ENCODE results near the gene UHMK1.
A peak's percentile ranks its signal among the peaks of the same experiment; 100 is the strongest.

Gene UHMK1

DNA sequence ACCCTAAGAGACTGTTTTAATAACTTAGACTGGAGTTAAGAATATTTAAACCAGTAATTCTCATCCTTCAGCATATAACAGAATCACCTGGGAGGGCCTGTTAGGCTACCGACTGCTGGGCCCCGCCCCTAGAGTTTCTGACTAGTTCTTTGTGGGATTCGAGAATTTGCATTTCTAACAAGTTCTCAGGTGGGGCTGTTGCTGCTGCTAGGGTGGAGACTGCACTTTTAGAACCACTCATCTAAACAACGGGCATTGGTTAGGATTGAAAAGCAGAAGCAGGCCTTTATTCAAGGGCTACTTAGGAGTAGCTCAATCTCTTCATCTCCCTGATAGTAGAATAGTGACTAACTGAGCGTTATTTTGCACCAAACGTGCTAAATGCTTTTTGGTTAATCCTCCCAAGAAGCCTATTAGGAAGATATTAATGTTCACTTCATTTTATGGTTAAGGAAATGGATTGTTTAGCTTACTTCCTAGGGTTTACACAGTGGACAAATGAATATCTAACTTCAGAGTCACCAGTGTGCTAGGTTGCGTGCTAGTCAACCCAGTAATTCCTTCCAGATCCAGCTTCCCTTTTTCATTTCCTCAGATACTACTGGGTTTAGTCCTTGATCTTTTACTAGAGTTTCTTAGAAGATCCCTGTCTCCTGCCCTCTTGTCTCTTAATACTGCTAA lies 32.8 kb downstream of the UHMK1 start:
- no peak for DNase-seq

DNA sequence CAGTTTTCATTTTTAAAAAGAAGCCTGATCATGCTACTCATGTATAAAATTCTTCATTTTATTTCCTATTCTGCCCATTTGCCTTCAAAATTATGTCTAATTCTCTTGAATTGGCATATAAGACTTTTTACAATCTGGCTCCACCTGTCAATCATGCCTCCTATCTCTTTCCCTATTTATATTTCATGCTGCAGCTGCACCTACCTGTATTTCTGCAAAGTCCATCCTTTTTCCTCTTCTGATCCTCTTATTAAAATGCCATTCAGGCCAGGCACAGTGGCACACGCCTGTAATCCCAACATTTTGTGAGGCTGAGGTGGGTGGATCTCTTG lies 33.3 kb downstream of the UHMK1 start:
- DNase-seq = no peak

GRCh38 chr1:162535501-162535900 lies 37.9 kb downstream of the UHMK1 start:
- no peak for DNase-seq

DNA sequence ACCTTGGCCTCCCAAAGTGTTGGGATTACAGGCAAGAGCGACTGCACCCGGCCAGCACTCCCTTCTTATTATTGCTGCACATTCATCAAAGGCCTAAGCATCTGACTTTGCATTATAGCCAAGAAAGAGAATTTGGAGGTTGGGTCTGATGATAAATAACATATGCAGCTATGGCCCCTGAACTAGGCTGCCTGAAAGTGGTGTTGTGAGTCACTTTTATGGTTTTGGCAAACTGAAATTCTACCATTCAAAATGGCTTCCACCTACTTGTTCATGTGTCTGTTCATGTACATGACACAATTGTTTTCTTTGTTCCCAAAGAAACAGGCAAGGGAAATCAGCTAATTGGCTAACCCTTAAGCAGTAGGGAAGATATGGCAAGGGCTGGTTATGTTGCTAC lies 38.9 kb downstream of the UHMK1 start:
- DNase-seq = no peak

DNA sequence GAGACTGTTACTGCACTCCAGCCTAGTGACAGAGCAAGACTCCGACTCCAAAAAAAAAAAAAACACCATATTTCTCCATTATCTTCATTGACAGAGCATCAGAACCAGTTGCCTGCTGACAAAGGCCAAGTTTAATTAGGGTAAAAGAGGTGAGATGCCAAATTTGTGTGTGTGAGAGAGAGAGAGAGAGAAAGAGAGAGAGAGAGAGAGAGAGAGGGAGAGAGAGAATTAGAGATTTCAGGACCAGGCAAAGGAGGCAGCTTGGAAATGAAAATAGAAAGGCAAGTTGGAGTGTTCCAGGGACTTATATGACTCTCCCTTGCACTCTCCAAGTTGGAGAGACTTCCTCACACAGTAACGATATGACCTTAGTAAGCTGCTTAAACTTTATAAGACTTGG lies 39.6 kb downstream of the UHMK1 start:
- no peak for DNase-seq

DNA sequence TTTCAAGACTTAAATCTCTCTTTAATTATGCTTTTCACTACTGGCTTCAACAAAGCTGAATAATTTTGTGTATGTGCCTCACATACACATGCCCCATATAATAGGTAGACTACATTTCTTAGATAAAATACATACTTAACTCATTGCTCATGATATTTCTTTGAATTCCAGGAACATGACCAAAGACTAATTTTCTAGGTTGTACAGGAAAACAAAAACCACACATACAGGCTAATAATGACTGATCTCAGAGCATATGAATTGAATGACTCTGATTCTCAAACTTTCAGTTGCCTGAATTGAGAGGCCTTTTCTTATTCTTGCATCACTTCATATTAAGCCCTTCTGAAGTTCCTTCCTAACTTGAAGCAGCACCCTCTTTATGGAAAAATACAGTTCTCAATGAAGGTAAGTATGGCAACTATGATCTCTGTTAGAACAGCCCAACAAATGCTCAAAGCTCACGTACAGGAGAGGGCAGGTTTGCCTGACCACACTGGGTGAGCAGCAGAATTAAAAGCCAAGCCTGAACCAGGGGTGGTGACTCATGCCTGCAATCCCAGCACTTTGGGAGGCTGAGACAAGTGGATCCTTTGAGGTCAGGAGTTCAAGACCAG lies 41.3 kb downstream of the UHMK1 start:
- no peak for DNase-seq

DNA sequence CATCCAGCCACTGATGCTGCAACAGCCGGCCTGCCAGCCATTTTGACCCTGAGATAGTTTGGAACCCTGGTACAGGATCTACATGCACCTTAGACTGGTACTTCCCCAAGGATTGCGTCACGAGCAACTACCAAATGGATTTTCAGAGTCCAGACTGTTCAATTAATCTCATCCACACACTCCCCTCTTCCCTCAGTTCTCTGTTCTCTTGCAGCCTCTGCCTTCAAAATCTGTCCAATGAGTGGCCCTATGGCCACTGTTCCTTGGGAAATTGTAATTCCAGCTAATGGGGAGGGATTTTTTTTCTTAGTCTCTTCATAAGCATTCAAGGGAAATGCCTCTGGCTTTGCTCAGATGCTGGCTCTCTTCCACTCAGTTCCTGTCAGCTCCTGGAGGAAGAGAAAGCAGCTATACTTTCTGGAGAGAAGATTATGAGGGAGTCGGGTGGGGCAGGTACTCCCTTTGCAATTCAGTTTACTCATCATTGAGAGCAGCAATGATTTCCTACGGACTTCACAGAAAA lies 44.1 kb downstream of the UHMK1 start:
- no peak for DNase-seq

- DNase-seq = no peak
Observed at GRCh38 chr1:162543228-162543627, 45.6 kb downstream of the UHMK1 start.

DNA sequence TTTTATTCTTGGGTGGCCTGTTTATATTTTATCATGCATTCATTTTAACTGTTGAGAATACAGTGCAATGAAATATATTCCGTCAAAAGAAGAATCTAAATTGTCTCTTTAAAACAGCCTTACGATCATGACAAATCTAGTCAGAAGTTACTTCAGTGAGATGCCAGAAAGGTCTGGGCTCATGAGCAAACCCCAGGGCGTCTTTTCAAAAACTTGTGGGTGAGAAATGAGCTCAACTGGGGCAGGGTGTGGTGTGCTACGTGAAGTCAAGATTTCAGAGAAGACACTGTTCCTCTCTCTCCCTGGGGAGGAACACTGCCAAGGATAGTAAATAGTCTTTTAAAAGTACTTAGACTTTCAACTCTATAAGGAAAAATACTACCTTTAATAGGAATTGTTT lies 50.6 kb downstream of the UHMK1 start:
- no peak for DNase-seq

DNA sequence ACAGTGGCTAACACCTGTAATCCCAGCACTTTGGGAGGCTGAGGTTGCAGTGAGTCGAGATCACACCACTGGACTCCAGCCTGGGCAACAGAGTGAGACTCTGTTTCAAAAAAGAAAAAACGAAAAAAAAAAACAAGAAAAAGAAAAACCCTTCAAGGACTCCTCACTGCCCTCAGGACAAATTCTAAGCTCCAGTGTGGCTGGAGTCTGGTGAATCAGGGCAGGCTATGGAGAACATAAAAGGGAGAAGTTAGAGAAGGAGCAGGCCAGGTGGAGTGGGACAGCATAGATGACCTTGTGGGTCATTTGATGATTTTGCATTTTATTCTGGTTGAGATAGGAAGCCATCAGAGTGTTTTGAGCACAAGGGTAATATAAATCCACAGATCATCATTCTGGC lies 51.4 kb downstream of the UHMK1 start:
- DNase-seq = no peak

GRCh38 chr1:162550925-162551324 lies 53.3 kb downstream of the UHMK1 start:
- DNase-seq = no peak

- no peak for DNase-seq
Observed at GRCh38 chr1:162551969-162552683, 54.5 kb downstream of the UHMK1 start.

- DNase-seq = peak; percentile 33
Observed at GRCh38 chr1:162552684-162553252, 55.1 kb downstream of the UHMK1 start.

DNA sequence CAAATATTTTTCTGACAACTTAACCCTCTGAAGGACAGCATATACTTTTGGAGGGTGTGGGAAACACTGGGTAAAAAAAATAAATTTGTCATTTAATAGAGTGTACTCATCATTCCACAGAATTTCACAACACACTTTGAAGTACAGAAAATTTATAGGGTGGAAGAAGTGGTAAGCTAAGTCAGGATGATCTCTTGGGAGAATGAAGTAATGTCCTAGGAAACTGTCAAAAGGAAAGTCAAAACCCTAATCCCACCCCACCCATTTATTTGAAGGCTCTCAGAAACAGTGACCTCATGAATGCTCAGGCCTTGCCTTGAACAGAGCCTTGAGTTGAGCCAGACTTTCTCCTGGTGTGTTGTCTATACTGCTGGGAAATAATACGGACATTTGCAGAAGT lies 56.6 kb downstream of the UHMK1 start:
- no peak for DNase-seq

DNA sequence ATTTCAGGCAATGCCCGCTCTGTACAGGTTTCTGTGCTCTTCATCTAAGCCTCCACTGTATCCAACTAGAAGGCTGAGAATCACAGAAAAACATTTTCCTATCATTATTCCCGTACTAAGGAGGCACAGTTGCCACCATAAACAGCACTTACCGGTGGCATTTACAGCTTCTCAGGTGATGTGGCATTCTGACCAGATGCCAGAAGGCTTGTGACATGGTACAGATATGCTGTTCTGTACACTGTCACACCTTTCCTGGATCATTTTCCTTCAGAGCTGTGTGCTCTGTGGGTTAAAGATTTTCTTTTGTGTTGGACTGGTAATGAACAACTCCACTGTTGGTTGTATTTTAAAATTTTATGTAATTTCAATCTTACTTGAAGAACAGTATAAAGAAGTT lies 59.9 kb downstream of the UHMK1 start:
- DNase-seq = no peak

DNA sequence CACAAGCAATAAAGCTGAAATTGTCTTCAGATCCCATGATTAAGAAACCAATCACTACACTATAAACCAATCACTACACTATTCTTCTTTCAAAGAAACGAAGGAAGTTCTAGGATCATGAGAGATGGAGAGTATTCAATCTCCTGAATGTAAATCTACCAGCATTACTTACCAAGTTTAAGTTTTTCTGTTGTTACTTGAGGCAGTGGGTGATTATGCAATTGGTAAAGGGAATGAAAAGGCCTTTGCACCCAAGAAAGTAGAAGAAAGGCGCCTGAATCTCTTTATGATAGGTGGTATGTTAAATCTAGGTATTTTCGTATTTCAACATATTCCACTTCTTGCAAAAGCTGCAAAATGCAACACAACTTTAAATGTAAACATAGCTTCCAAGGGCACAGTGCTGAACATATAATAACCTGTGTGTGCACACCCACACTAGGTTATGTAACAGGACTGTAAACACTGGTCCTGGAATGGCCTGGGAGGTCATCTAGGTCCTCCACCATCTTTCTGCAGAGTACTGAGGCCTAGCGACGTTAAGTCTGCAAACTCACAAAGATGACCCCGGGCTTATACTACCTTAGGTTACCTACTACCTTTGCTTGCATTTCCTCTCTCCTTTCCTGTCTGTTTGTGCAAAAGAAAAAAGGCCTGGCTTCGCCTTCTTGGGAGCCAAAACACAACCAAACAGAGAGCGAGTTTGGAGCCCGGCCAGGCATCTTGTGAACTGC lies 62.9 kb downstream of the UHMK1 start:
- DNase-seq = no peak

DNA sequence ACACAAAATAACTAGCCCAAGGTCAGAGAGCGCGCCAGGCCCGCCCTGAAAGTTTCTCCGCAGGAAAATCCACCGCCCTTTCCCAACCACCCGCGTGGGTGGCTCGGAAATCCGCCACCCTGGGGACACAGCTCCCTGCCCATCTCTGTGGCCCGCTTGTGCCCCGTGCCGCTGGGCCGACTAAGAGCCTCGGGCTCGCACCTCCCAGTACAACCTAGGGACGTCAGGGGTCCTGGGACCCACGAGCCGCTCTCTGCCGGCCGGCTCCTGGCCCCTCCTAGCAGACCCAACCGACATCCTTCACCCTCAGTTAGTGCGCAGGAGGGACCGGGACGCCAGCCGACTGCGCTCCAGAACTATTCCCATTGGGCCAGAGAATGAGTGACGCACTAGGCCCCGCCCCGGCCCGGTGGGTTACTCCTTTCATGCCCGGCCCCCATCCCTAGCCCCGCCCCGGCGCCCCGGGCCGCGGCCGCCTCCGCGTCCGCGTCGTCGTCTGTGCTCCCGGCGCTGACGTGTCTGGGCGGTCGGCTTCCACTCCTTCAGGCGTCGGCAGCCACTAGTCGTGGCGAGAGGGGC lies 63.5 kb downstream of the UHMK1 start:
- DNase-seq = peak; percentile 96

DNA sequence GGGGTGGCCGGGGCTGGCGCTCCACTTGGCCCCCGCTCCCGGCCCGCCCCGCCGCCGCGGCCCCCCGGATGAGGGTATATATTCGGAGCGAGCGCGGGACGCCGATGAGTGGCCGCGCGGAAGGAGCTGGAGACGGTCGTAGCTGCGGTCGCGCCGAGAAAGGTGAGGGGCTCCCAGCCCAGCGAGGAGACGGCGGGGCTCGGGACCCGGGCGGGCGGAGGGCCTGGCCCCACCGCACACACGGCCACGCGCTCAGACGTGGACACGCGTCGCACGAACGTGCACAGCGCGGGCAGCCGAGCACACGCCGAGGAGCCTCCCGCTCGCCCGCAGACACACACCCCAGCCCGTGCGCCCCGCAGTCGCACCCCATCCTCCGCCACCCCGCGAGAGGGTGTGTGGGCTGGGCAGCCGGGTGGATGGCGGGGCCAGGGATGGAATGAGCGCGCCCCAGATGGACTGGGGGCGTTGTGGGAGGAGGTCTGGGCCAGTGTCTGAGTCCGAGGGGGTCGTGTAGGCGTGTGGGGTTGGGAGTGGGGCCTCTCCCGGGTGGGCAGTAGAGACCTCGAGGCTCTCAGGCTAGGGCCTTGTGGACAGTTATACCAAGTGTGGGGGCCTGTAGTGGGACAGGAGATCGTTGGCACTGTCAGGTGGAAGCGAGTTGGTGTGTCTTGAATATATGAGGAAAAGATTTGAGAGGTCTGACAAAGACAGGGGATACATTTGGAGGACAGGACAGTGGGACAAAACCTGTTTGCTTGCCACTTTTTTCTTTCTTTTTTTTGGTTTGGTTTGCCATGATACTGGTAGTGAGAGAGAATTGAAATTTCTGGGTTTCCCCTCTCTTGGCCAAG lies 64.2 kb downstream of the UHMK1 start, which contains the start of gene UAP1:
TSS of gene UAP1 (plus strand) at position 107 of the 854 bp plus-strand sequence. CDS start 4,347 bp downstream, outside the sequence.
- peak; percentile 42 for DNase-seq

GRCh38 chr1:162562470-162562828 lies 64.8 kb downstream of the UHMK1 start:
- DNase-seq = peak; percentile 15

DNA sequence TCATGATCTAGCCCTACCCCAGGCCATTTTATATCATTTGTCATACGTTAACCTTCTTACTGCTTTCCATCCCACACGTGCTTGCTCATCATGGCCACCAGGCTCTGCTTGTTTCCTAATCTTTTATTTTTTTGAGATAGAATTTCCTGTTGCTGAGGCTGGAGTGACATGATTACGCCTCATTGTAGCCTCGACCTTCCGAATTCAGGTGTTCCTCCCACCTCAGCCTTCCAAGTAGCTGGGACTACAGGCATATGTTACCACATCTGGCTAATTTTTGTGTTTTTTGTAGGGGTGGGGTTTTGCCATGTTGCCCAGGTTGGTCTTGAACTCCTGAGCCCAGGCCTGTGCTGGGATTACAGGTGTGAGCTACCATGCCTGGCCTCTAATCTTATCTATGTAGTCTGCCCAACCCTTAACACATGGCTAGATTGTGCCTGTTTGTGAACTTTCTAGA lies 67.2 kb downstream of the UHMK1 start:
- DNase-seq = peak; percentile 36

DNA sequence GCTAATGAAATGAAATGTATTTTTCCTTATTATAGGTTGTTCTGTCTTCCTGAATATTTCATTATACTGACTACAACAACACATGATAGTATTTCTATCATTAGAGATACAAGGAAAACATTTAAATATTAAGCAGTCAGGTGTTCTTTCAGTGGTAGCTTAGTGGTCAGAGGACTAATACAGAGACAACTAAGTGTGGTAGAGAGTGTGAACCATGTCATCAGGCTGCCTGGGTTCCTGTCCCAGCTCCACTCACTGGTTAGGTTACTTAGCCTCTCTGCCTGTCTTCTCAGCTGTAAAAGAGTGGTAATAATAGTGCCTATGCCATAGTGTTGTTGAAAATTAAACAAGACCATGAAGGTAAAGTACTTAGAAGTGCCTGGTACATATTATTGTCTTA lies 67.8 kb downstream of the UHMK1 start:
- no peak for DNase-seq

GRCh38 chr1:162566870-162567269 lies 69.3 kb downstream of the UHMK1 start:
- no peak for DNase-seq
